WTC11 (cell line): Measurements from ENCODE around the gene INPP4B. TPM values are rescaled to one million over a fixed set of nuclear protein-coding genes. Genes with fewer than 3 reads are reported as not detected.

ENCODE experiments used
- ATAC-seq: fragments of 200-7000 bp; cut with Tn5 transposase; 2 replicates; pipeline ENCODE4 v1.10.0; 2021; ENCODE audit warnings: mild to moderate bottlenecking, moderate library complexity
- CTCF ChIA-PET: fragments of 300-600 bp; sonication (Branson Sonifier 250); formaldehyde crosslinking; loops from one replicate; lab custom pipeline; 2021; ENCODE audit warnings: antibody characterized with exemption; lab: Charles Lee
- POLR2A ChIA-PET: fragments of 350-600 bp; sonication (Branson Sonifier 250); formaldehyde crosslinking; loops from one replicate; lab custom pipeline; 2021; ENCODE audit warnings: antibody characterized with exemption; lab: Charles Lee
- DNase-seq: peaks from one replicate; pipeline ENCODE4 v3.0.0; 2021; ENCODE audit warnings: low spot score
- H3K27ac Mint-ChIP-seq: 2 replicates; pipeline ENCODE4 v1.8.0; 2021; ENCODE audit warnings: mixed read lengths
- H3K27me3 Mint-ChIP-seq: 2 replicates; pipeline ENCODE4 v1.8.0; 2021; ENCODE audit warnings: low read depth, mild to moderate bottlenecking, moderate library complexity, mixed read lengths
- H3K36me3 Mint-ChIP-seq: 2 replicates; pipeline ENCODE4 v1.8.0; 2021; ENCODE audit warnings: mixed read lengths
- H3K4me1 Mint-ChIP-seq: 2 replicates; pipeline ENCODE4 v1.8.0; 2022; ENCODE audit warnings: mixed read lengths
- H3K4me3 Mint-ChIP-seq: 2 replicates; pipeline ENCODE4 v1.8.0; 2021; ENCODE audit warnings: mild to moderate bottlenecking, moderate library complexity, mixed read lengths
- H3K9me3 Mint-ChIP-seq: 2 replicates; pipeline ENCODE4 v1.8.0; 2021; ENCODE audit warnings: mixed read lengths
- ATF1 ChIP-seq: sonication (generic); formaldehyde crosslinking; IDR thresholded peaks from 2 replicates; pipeline ENCODE4 v1.8.1; 2023; ENCODE audit warnings: mild to moderate bottlenecking, moderate library complexity, missing genetic modification reagents
- CREB1 ChIP-seq: sonication (generic); formaldehyde crosslinking; IDR thresholded peaks from 2 replicates; pipeline ENCODE4 v1.8.0; 2023; ENCODE audit warnings: mild to moderate bottlenecking, missing genetic modification reagents
- ELF4 ChIP-seq: sonication (generic); formaldehyde crosslinking; IDR thresholded peaks from 2 replicates; pipeline ENCODE4 v1.8.1; 2022; ENCODE audit warnings: low read depth, mild to moderate bottlenecking, moderate library complexity, missing genetic modification reagents
- EMX1 ChIP-seq: fragments of 250-450 bp; sonication (Bioruptor Pico); IDR thresholded peaks from 2 replicates; pipeline ENCODE4 v1.8.0; 2021; ENCODE audit warnings: mild to moderate bottlenecking
- GRHL2 ChIP-seq: fragments of 250-450 bp; sonication (Bioruptor Pico); IDR thresholded peaks from 2 replicates; pipeline ENCODE4 v1.8.0; 2022; ENCODE audit warnings: mild to moderate bottlenecking, moderate library complexity; ENCODE audit not compliant: insufficient replicate concordance, severe bottlenecking
- JUN ChIP-seq: sonication (generic); formaldehyde crosslinking; IDR thresholded peaks from 2 replicates; pipeline ENCODE4 v1.8.0; 2023; ENCODE audit warnings: mild to moderate bottlenecking, missing genetic modification reagents
- NR3C1 ChIP-seq: sonication (generic); formaldehyde crosslinking; conservative IDR thresholded peaks from 2 replicates; pipeline ENCODE4 v1.8.1; 2023; ENCODE audit warnings: low read depth, mild to moderate bottlenecking, missing genetic modification reagents
- RORB ChIP-seq: fragments of 250-450 bp; sonication (Bioruptor Pico); IDR thresholded peaks from 2 replicates; pipeline ENCODE4 v1.9.0; 2021; ENCODE audit warnings: mild to moderate bottlenecking
- SOX15 ChIP-seq: fragments of 250-450 bp; sonication (Bioruptor Pico); IDR thresholded peaks from 2 replicates; pipeline ENCODE4 v1.9.0; 2021; ENCODE audit warnings: mild to moderate bottlenecking
- ZNF121 ChIP-seq: sonication (generic); formaldehyde crosslinking; IDR thresholded peaks from 2 replicates; pipeline ENCODE4 v1.8.0; 2023; ENCODE audit warnings: missing genetic modification reagents
- ZNF263 ChIP-seq: sonication (generic); formaldehyde crosslinking; IDR thresholded peaks from 2 replicates; pipeline ENCODE4 v1.8.1; 2022; ENCODE audit warnings: low read depth, mild to moderate bottlenecking, moderate library complexity, missing genetic modification reagents
- total RNA-seq: library from RNA; stranded (reverse); gene quantifications from 3 replicates; pipeline ENCODE4 v1.2.3, GENCODE V29; 2021
- TF ChIP-seq, protein P1 (sequence below): sonication (generic); formaldehyde crosslinking; IDR thresholded peaks from 2 replicates; pipeline ENCODE4 v1.8.0; 2023; ENCODE audit warnings: mild to moderate bottlenecking, missing genetic modification reagents
- TF ChIP-seq, protein P2 (sequence below): sonication (generic); formaldehyde crosslinking; IDR thresholded peaks from 2 replicates; pipeline ENCODE4 v1.8.1; 2022; ENCODE audit warnings: mild to moderate bottlenecking, missing genetic modification reagents, moderate library complexity, borderline replicate concordance
- TF ChIP-seq, protein P3 (sequence below): fragments of 250-450 bp; sonication (Bioruptor Pico); IDR thresholded peaks from 2 replicates; pipeline ENCODE4 v2.1.2; 2022; ENCODE audit warnings: mild to moderate bottlenecking, moderate library complexity
- TF ChIP-seq, protein P4 (sequence below): sonication (generic); formaldehyde crosslinking; IDR thresholded peaks from 2 replicates; pipeline ENCODE4 v1.8.0; 2022; ENCODE audit warnings: mild to moderate bottlenecking, missing genetic modification reagents
- TF ChIP-seq, protein P5 (sequence below): fragments of 250-450 bp; sonication (Bioruptor Pico); IDR thresholded peaks from 2 replicates; pipeline ENCODE4 v1.9.0; 2021; ENCODE audit warnings: mild to moderate bottlenecking
- TF ChIP-seq, protein P6 (sequence below): sonication (generic); formaldehyde crosslinking; IDR thresholded peaks from 2 replicates; pipeline ENCODE4 v1.8.1; 2023; ENCODE audit warnings: mild to moderate bottlenecking, missing genetic modification reagents, moderate library complexity
- TF ChIP-seq, protein P7 (sequence below): sonication (generic); formaldehyde crosslinking; IDR thresholded peaks from 2 replicates; pipeline ENCODE4 v1.8.0; 2022; ENCODE audit warnings: mild to moderate bottlenecking, missing genetic modification reagents

The INPP4B gene
- total RNA-seq, 1 experiment from 2014 or later, result 0.92 TPM

DNA sequence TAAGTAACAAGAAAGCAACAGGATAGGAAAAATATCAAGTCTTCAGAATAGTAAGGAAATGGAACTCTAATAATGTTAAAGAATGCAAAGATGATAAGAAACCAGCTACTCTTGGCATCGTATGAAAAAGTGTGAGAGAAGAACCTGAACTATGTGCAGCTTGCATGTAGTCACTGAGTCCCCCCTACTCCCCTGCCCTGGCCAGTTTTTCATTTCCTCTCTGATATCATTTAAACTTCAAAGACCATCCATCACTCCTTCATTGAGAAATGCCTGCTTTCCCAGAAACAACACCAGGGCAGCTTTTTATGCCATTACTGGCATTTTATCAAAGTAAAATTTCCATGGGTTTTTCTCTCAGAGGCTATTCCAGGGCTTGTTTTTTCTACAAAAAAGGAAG, 28.1 kb downstream of the INPP4B start:
- H3K4me1 Mint-ChIP-seq, result no peaks in the 10 kb centered on the region
- TF ChIP-seq RORB (CRISPR knock-in tag) (no peak), NR3C1 (no peak), SOX15 (CRISPR knock-in tag) (no peak), ELF4 (CRISPR knock-in tag) (no peak)
- TF ChIP-seq, protein P1, sequence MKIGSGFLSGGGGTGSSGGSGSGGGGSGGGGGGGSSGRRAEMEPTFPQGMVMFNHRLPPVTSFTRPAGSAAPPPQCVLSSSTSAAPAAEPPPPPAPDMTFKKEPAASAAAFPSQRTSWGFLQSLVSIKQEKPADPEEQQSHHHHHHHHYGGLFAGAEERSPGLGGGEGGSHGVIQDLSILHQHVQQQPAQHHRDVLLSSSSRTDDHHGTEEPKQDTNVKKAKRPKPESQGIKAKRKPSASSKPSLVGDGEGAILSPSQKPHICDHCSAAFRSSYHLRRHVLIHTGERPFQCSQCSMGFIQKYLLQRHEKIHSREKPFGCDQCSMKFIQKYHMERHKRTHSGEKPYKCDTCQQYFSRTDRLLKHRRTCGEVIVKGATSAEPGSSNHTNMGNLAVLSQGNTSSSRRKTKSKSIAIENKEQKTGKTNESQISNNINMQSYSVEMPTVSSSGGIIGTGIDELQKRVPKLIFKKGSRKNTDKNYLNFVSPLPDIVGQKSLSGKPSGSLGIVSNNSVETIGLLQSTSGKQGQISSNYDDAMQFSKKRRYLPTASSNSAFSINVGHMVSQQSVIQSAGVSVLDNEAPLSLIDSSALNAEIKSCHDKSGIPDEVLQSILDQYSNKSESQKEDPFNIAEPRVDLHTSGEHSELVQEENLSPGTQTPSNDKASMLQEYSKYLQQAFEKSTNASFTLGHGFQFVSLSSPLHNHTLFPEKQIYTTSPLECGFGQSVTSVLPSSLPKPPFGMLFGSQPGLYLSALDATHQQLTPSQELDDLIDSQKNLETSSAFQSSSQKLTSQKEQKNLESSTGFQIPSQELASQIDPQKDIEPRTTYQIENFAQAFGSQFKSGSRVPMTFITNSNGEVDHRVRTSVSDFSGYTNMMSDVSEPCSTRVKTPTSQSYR (CRISPR knock-in tag), result no peak
- TF ChIP-seq, protein P2, sequence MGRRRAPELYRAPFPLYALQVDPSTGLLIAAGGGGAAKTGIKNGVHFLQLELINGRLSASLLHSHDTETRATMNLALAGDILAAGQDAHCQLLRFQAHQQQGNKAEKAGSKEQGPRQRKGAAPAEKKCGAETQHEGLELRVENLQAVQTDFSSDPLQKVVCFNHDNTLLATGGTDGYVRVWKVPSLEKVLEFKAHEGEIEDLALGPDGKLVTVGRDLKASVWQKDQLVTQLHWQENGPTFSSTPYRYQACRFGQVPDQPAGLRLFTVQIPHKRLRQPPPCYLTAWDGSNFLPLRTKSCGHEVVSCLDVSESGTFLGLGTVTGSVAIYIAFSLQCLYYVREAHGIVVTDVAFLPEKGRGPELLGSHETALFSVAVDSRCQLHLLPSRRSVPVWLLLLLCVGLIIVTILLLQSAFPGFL (CRISPR knock-in tag), result no peak
- TF ChIP-seq, protein P3, sequence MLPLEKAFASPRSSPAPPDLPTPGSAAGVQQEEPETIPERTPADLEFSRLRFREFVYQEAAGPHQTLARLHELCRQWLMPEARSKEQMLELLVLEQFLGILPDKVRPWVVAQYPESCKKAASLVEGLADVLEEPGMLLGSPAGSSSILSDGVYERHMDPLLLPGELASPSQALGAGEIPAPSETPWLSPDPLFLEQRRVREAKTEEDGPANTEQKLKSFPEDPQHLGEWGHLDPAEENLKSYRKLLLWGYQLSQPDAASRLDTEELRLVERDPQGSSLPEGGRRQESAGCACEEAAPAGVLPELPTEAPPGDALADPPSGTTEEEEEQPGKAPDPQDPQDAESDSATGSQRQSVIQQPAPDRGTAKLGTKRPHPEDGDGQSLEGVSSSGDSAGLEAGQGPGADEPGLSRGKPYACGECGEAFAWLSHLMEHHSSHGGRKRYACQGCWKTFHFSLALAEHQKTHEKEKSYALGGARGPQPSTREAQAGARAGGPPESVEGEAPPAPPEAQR (CRISPR knock-in tag), result no peak
- no peak overlapping the region for H3K27ac Mint-ChIP-seq
- ATAC-seq (no peak), DNase-seq (no peak)
- no peaks in the 10 kb centered on the region for H3K27me3 Mint-ChIP-seq
- no peaks in the 10 kb centered on the region for H3K36me3 Mint-ChIP-seq
- ChIA-PET CTCF (no interaction called here), POLR2A (no interaction called here)
- no peaks in the 10 kb centered on the region; the same call in 1 of the 2 replicates for H3K9me3 Mint-ChIP-seq
- H3K4me3 Mint-ChIP-seq, result no peak overlapping the region

DNA sequence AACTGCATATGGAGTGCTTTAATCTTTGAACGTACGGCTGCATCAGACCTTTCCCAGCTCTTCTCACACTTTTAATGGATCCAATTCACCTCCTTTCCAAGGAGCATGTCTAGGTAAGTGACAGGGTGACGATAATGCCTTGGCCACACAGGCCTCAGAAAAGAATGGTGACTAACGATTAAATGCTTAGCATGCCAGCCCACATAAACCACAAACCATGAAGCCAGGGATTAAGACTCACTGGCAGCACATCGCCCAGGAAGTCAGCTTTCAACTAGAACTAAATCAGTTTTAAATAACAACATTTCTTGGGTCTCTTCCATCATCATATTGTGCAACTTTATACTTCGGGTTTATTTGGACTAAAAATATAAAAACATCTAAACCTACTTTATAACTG, 28.7 kb downstream of the INPP4B start:
- CTCF ChIA-PET, result no interaction called here
- TF ChIP-seq SOX15 (CRISPR knock-in tag), result no peak
- DNase-seq (no peak), ATAC-seq (no peak)
- Mint-ChIP-seq H3K4me1 (no peaks in the 10 kb centered on the region), H3K27ac (no peak overlapping the region), H3K27me3 (no peaks in the 10 kb centered on the region), H3K36me3 (no peaks in the 10 kb centered on the region), H3K4me3 (no peak overlapping the region), H3K9me3 (no peaks in the 10 kb centered on the region; the same call in 1 of the 2 replicates)
- POLR2A ChIA-PET, result no interaction called here

DNA sequence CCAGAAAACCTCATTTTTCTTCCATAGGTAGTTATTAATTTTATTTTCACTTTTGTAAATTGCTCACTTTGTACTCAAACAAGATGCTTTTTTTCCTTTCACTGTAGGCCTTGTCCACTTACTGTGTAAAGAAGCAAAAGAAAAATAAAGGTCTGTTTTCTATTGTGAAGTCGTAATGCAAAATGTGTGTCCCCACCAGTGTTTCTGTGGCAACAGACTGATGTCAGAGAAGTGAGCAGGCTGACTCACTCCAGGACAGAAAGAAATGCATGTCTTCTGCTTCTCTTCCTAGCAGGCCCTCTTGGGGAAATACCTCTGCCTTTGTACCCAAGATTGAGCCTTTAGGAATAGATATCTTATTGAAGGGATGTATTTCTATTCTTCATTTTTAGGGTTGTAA, 30.3 kb downstream of the INPP4B start:
- POLR2A ChIA-PET, result no interaction called here
- DNase-seq, result no peak
- CTCF ChIA-PET, result no interaction called here
- H3K27ac Mint-ChIP-seq, result no peak overlapping the region
- no peaks in the 10 kb centered on the region for H3K4me1 Mint-ChIP-seq
- H3K36me3 Mint-ChIP-seq, result no peaks in the 10 kb centered on the region
- no peak for ATAC-seq
- TF ChIP-seq EMX1 (CRISPR knock-in tag) (no peak), JUN (CRISPR knock-in tag) (no peak), CREB1 (CRISPR knock-in tag) (no peak), ZNF121 (CRISPR knock-in tag) (no peak), ATF1 (CRISPR knock-in tag) (no peak), GRHL2 (CRISPR knock-in tag) (no peak), ZNF263 (CRISPR knock-in tag) (no peak)
- TF ChIP-seq, protein P4, sequence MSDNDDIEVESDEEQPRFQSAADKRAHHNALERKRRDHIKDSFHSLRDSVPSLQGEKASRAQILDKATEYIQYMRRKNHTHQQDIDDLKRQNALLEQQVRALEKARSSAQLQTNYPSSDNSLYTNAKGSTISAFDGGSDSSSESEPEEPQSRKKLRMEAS (CRISPR knock-in tag), result no peak
- TF ChIP-seq, protein P5, sequence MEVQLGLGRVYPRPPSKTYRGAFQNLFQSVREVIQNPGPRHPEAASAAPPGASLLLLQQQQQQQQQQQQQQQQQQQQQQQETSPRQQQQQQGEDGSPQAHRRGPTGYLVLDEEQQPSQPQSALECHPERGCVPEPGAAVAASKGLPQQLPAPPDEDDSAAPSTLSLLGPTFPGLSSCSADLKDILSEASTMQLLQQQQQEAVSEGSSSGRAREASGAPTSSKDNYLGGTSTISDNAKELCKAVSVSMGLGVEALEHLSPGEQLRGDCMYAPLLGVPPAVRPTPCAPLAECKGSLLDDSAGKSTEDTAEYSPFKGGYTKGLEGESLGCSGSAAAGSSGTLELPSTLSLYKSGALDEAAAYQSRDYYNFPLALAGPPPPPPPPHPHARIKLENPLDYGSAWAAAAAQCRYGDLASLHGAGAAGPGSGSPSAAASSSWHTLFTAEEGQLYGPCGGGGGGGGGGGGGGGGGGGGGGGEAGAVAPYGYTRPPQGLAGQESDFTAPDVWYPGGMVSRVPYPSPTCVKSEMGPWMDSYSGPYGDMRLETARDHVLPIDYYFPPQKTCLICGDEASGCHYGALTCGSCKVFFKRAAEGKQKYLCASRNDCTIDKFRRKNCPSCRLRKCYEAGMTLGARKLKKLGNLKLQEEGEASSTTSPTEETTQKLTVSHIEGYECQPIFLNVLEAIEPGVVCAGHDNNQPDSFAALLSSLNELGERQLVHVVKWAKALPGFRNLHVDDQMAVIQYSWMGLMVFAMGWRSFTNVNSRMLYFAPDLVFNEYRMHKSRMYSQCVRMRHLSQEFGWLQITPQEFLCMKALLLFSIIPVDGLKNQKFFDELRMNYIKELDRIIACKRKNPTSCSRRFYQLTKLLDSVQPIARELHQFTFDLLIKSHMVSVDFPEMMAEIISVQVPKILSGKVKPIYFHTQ, result no peak
- TF ChIP-seq, protein P6, sequence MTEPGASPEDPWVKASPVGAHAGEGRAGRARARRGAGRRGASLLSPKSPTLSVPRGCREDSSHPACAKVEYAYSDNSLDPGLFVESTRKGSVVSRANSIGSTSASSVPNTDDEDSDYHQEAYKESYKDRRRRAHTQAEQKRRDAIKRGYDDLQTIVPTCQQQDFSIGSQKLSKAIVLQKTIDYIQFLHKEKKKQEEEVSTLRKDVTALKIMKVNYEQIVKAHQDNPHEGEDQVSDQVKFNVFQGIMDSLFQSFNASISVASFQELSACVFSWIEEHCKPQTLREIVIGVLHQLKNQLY (CRISPR knock-in tag), result no peak
- TF ChIP-seq, protein P7, sequence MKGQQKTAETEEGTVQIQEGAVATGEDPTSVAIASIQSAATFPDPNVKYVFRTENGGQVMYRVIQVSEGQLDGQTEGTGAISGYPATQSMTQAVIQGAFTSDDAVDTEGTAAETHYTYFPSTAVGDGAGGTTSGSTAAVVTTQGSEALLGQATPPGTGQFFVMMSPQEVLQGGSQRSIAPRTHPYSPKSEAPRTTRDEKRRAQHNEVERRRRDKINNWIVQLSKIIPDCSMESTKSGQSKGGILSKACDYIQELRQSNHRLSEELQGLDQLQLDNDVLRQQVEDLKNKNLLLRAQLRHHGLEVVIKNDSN (CRISPR knock-in tag), result no peak
- no peaks in the 10 kb centered on the region for H3K27me3 Mint-ChIP-seq
- no peak overlapping the region for H3K4me3 Mint-ChIP-seq
- no peaks in the 10 kb centered on the region; the same call in 1 of the 2 replicates for H3K9me3 Mint-ChIP-seq
